Spleen (tissue), 7 donors: ENCODE results near the gene POU1F1.

Experiments used
- POLR2A ChIP-seq, 3 donors: fragments of 450-650 bp; IDR thresholded peaks; one replicate each; pipeline ENCODE4 v1.5.1; 2017; ENCODE audit warnings: antibody characterized with exemption in 3 of 3, mild to moderate bottlenecking in 1 of 3
- POLR2AphosphoS5 ChIP-seq, 3 donors: sonication (generic); formaldehyde crosslinking; IDR thresholded peaks; one replicate each; pipeline ENCODE4 v1.5.1; 2017; ENCODE audit warnings: antibody characterized with exemption in 3 of 3
- TF ChIP-seq, protein P1 (sequence below), 11 experiments: fragments of 200-600 bp in 7 of 11; fragments of 450-650 bp in 4 of 11; sonication (generic) in 4 of 11; IDR thresholded peaks in 8 of 11; conservative IDR thresholded peaks in 3 of 11; 1 replicate in 7 of 11; 2 replicates in 4 of 11; pipeline versions ENCODE4 v1.4.0 to v1.8.0; 2016 to 2021; ENCODE audit warnings: antibody characterized with exemption in 11 of 11, inconsistent platforms in 4 of 11, mild to moderate bottlenecking in 1 of 11
- donor health status: DM: no; HTN: no; CAD: no; lungs with moderate emphysema.
- donor health status: DM: no; HTN: no; CAD: no.
- donor health status: DM: no; HTN: no; CAD: no.

DNA sequence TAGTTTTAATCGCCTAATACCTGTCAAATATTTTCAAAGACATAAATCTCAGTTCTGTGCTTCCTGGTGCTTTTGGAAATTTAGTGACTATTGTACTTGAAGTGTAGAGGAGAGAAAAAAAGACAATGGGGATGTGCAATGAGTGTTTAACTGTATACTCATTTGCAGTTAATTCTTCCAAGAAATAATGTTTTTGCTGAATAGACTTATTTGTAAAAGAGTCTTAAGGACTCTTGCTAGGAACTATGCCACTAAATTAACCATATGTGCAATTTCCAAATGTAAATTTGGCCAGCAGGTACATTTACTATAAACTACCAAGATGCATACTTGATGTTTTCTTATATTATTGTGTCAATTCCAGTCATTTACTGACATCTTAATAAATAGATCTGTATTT lies 47.3 kb downstream of the POU1F1 start:
- TF ChIP-seq, protein P1, sequence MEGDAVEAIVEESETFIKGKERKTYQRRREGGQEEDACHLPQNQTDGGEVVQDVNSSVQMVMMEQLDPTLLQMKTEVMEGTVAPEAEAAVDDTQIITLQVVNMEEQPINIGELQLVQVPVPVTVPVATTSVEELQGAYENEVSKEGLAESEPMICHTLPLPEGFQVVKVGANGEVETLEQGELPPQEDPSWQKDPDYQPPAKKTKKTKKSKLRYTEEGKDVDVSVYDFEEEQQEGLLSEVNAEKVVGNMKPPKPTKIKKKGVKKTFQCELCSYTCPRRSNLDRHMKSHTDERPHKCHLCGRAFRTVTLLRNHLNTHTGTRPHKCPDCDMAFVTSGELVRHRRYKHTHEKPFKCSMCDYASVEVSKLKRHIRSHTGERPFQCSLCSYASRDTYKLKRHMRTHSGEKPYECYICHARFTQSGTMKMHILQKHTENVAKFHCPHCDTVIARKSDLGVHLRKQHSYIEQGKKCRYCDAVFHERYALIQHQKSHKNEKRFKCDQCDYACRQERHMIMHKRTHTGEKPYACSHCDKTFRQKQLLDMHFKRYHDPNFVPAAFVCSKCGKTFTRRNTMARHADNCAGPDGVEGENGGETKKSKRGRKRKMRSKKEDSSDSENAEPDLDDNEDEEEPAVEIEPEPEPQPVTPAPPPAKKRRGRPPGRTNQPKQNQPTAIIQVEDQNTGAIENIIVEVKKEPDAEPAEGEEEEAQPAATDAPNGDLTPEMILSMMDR (IDR thresholded peaks at IDR 0.05 in 8 of 11, conservative IDR thresholded peaks at IDR 0.05 in 3 of 11): no peak
- no peak for TF ChIP-seq POLR2A (IDR thresholded peaks at IDR 0.05)
- TF ChIP-seq POLR2AphosphoS5 (IDR thresholded peaks at IDR 0.05): no peak
